Measurements from ENCODE around the gene KLHL42. TPM values are rescaled to one million over a fixed set of nuclear protein-coding genes. Genes with fewer than 3 reads are reported as not detected.
"Not testable (repeated sequence)": the region's sequence is repeated elsewhere in the genome, so short reads cannot be mapped to it uniquely, and the experiment has no call there.

The KLHL42 gene
- total RNA-seq, result 27.7 to 31.9 TPM (median 28.8 TPM) in 3 replicates
- long read RNA-seq, full-length matches to known transcripts, result 31 of 41 reads
- long read RNA-seq, partial matches to known transcripts, result 1 of 41 reads
- long read RNA-seq, other reads (novel, unspliced or antisense), result 9 of 41 reads

GRCh38 chr12:27779920-27780611 lies at the start of gene KLHL42, which contains the start of gene MANSC4:
Gene KLHL42 (plus strand): TSS chr12:27780233. CDS start chr12:27780331, 98 bp downstream.
Gene MANSC4 (minus strand): TSS chr12:27780236. CDS start chr12:27771276, 8,960 bp downstream.
- Mint-ChIP-seq H3K27ac (ENCODE audit: unreplicated experiment) (peak within 1 kb of the TSS; percentile 93), H3K9me3 (ENCODE audit: low read depth) (no peaks in the 10 kb centered on the region), H3K27me3 (ENCODE audit: low read depth) (no peaks in the 10 kb centered on the region), H3K4me3 (ENCODE audit: unreplicated experiment) (peak within 1 kb of the TSS; percentile 86), H3K4me1 (ENCODE audit: low read depth) (peaks cover 33% of the 10 kb centered on the region), H3K36me3 (ENCODE audit: low read depth) (peaks cover 3% of the 10 kb centered on the region)
- TF ChIP-seq CTCF (IDR thresholded peaks at IDR 0.05), result peak; percentile 38
- DNase-seq (ENCODE audit: low spot score), result peak; percentile 91

DNA sequence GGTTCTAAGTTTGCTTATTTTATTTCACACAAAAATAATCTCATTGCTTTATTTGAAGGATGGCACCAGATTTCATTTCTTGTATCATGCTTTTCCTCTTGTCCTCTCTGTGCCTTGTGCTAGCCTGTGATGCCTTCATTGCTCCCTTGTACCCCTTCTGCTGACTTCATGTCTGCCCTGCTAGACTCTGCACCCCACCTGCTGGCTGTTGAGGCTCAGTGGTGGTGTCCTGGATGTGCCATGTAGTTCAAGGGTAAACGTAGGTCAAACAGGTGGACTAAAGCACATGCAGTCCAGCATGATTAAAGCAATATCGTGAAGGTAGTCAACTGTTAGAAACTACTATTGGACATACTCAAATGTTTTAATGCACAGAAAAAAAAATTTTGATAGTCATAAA lies 47.8 kb upstream of the KLHL42 start:
- Mint-ChIP-seq H3K9me3 (ENCODE audit: low read depth) (no peaks in the 10 kb centered on the region), H3K27ac (ENCODE audit: unreplicated experiment) (no peak overlapping the region), H3K4me3 (ENCODE audit: unreplicated experiment) (no peak overlapping the region), H3K36me3 (ENCODE audit: low read depth) (peaks cover 13% of the 10 kb centered on the region), H3K4me1 (ENCODE audit: low read depth) (no peaks in the 10 kb centered on the region), H3K27me3 (ENCODE audit: low read depth) (no peaks in the 10 kb centered on the region)
- no peak for DNase-seq (ENCODE audit: low spot score)
- TF ChIP-seq CTCF (IDR thresholded peaks at IDR 0.05), result no peak

DNA sequence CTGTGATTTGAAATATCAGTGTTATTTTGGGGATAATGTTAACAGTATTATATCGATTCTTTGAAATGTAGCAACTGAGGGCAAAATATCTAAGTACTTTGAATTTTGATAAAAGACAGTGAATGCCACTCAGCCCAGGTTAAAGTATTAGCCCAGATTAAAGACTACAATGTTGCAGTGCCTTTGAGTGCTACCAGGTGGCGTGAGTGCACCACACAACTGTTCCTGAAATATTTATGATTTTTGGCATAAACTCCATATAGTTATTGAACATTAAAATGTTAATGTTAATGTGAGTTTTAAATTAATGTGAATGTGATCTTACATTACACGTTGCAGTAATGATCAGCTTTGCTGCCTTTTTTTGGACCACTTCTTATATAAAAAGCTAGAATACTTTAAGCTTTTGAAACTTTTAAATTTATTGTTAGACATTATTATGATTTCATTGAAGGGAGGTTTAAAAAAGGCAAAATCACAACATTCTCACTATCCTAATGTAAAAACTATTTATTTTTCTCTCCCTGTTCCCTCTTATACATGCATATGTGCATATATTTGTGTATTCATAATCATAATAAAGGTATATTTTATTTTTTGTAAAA lies 46.9 kb upstream of the KLHL42 start:
- Mint-ChIP-seq H3K36me3 (ENCODE audit: low read depth) (peaks cover 16% of the 10 kb centered on the region), H3K4me1 (ENCODE audit: low read depth) (no peaks in the 10 kb centered on the region), H3K9me3 (ENCODE audit: low read depth) (no peaks in the 10 kb centered on the region), H3K4me3 (ENCODE audit: unreplicated experiment) (no peak overlapping the region), H3K27ac (ENCODE audit: unreplicated experiment) (no peak overlapping the region), H3K27me3 (ENCODE audit: low read depth) (no peaks in the 10 kb centered on the region)
- DNase-seq (ENCODE audit: low spot score), result no peak
- peak; percentile 92 for TF ChIP-seq CTCF (IDR thresholded peaks at IDR 0.05)

DNA sequence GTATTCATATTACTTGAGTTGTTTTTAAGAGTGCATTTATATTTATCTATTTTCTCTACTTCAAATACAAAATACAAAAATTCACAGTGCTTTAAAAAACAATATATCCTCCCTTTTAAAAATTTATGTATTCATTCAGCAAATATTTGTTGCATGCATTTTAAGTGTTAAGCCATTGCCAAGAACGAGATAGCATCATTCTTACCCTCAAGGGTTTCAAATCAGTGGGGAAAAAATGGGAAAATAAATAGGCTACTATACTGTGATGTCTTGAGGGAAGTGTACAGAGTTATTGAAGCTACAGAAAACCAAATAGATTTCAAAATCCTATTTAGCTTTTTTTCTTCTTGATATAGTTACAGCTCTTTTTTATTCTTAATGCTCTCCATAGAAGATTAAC lies 46.2 kb upstream of the KLHL42 start:
- H3K27ac Mint-ChIP-seq (ENCODE audit: unreplicated experiment), result no peak overlapping the region
- peaks cover 16% of the 10 kb centered on the region for H3K36me3 Mint-ChIP-seq (ENCODE audit: low read depth)
- H3K4me3 Mint-ChIP-seq (ENCODE audit: unreplicated experiment), result no peak overlapping the region
- no peaks in the 10 kb centered on the region for H3K4me1 Mint-ChIP-seq (ENCODE audit: low read depth)
- no peak for TF ChIP-seq CTCF (IDR thresholded peaks at IDR 0.05)
- H3K9me3 Mint-ChIP-seq (ENCODE audit: low read depth), result no peaks in the 10 kb centered on the region
- H3K27me3 Mint-ChIP-seq (ENCODE audit: low read depth), result no peaks in the 10 kb centered on the region
- no peak for DNase-seq (ENCODE audit: low spot score)

- not testable (repeated sequence) for DNase-seq (ENCODE audit: low spot score); H3K9me3 Mint-ChIP-seq (ENCODE audit: low read depth); H3K4me3 Mint-ChIP-seq (ENCODE audit: unreplicated experiment); H3K4me1 Mint-ChIP-seq (ENCODE audit: low read depth); H3K27ac Mint-ChIP-seq (ENCODE audit: unreplicated experiment); H3K27me3 Mint-ChIP-seq (ENCODE audit: low read depth)
- H3K36me3 Mint-ChIP-seq (ENCODE audit: low read depth), result peaks cover 16% of the 10 kb centered on the region
Measured at GRCh38 chr12:27734321-27734720, 45.7 kb upstream of the KLHL42 start.

Data from chondrocyte (in vitro differentiated cells).